Measurements from ENCODE around the gene TACC3.
A peak's percentile ranks its signal among the peaks of the same experiment; 100 is the strongest.

Gene TACC3

GRCh38 chr4:1778642-1779392 lies 57.5 kb downstream of the TACC3 start:
- DNase-seq = no peak

- DNase-seq = no peak
Observed at GRCh38 chr4:1779588-1780382, 58.5 kb downstream of the TACC3 start.

GRCh38 chr4:1780435-1780834 lies 59.1 kb downstream of the TACC3 start:
- no peak for DNase-seq

- no peak for DNase-seq
Observed at GRCh38 chr4:1783015-1783414, 61.7 kb downstream of the TACC3 start.

- no peak for DNase-seq
Observed at GRCh38 chr4:1783970-1784369, 62.6 kb downstream of the TACC3 start.

GRCh38 chr4:1784395-1784788 lies 63.1 kb downstream of the TACC3 start:
- no peak for DNase-seq

- no peak for DNase-seq
Observed at GRCh38 chr4:1784789-1785591, 63.7 kb downstream of the TACC3 start.

- no peak for DNase-seq
Observed at GRCh38 chr4:1785592-1785991, 64.3 kb downstream of the TACC3 start.

- DNase-seq = no peak
Observed at GRCh38 chr4:1786544-1787362, 65.4 kb downstream of the TACC3 start.

GRCh38 chr4:1787411-1788077 lies 66.2 kb downstream of the TACC3 start:
- no peak for DNase-seq

- DNase-seq = no peak
Observed at GRCh38 chr4:1788254-1788973, 67.1 kb downstream of the TACC3 start.

- DNase-seq = no peak
Observed at GRCh38 chr4:1789552-1789951, 68.2 kb downstream of the TACC3 start.

- no peak for DNase-seq
Observed at GRCh38 chr4:1790005-1790404, 68.7 kb downstream of the TACC3 start.

GRCh38 chr4:1792158-1792831 lies 71.0 kb downstream of the TACC3 start:
- no peak for DNase-seq

- DNase-seq = peak; percentile 57
Observed at GRCh38 chr4:1792832-1793495, 71.6 kb downstream of the TACC3 start, which contains the start of gene FGFR3. TSS of gene FGFR3 (plus strand) at chr4:1793293. CDS start at chr4:1793935, 642 bp downstream.

- DNase-seq = peak; percentile 60
Observed at GRCh38 chr4:1793496-1793840, 72.1 kb downstream of the TACC3 start.

GRCh38 chr4:1793940-1794808 lies 72.9 kb downstream of the TACC3 start:
- no peak for DNase-seq
